Activated CD4-positive, alpha-beta T cell treated with anti-CD3 and anti-CD28 coated beads, Interleukin-2, amount 10 ng/mL, durations not matched to agents 7 days and 5 days (primary cell): Measurements from ENCODE around the gene PLCZ1. TPM values are rescaled to one million over a fixed set of nuclear protein-coding genes. Genes with fewer than 3 reads are reported as not detected.
"Not testable (repeated sequence)": the region's sequence is repeated elsewhere in the genome, so short reads cannot be mapped to it uniquely, and the experiment has no call there.

Source experiments
- CTCF ChIA-PET: fragments of 350-600 bp; sonication (Branson Sonifier 250); formaldehyde crosslinking; loops from one replicate; lab custom pipeline; 2021; ENCODE audit warnings: antibody characterized with exemption; lab: Charles Lee
- POLR2A ChIA-PET: fragments of 350-600 bp; sonication (Branson Sonifier 250); formaldehyde crosslinking; loops from one replicate; lab custom pipeline; 2021; ENCODE audit warnings: antibody characterized with exemption; lab: Charles Lee
- DNase-seq: peaks from one replicate; pipeline ENCODE4 v3.0.0-alpha.2; 2020
- H3K27ac Mint-ChIP-seq: one replicate; pipeline ENCODE4 v1.8.0; 2021; ENCODE audit warnings: mild to moderate bottlenecking, moderate library complexity, mixed read lengths
- H3K27me3 Mint-ChIP-seq: one replicate; pipeline ENCODE4 v1.8.0; 2021; ENCODE audit warnings: mixed read lengths
- H3K36me3 Mint-ChIP-seq: one replicate; pipeline ENCODE4 v1.8.0; 2021; ENCODE audit warnings: low read depth, mixed read lengths
- H3K4me1 Mint-ChIP-seq: one replicate; pipeline ENCODE4 v1.8.0; 2021; ENCODE audit warnings: mixed read lengths
- H3K4me3 Mint-ChIP-seq: one replicate; pipeline ENCODE4 v1.8.0; 2021; ENCODE audit warnings: mild to moderate bottlenecking, moderate library complexity, mixed read lengths
- H3K9me3 Mint-ChIP-seq: one replicate; pipeline ENCODE4 v1.8.0; 2021; ENCODE audit warnings: mixed read lengths
- total RNA-seq, 2 experiments: library from RNA; stranded (reverse); gene quantifications; one replicate each; pipeline ENCODE4 v1.2.3, GENCODE V29; 2021

Gene PLCZ1
- total RNA-seq, 2 experiments from 2014 or later: not detected

- Mint-ChIP-seq H3K27me3 (no peaks in the 10 kb centered on the region), H3K9me3 (no peaks in the 10 kb centered on the region), H3K4me3 (no peak overlapping the region), H3K36me3 (no peaks in the 10 kb centered on the region), H3K27ac (no peak overlapping the region), H3K4me1 (no peaks in the 10 kb centered on the region)
- DNase-seq: no peak
- ChIA-PET CTCF (no interaction called here), POLR2A (no interaction called here)
Observed at GRCh38 chr12:18747895-18748294, 10.1 kb upstream of the PLCZ1 start.

GRCh38 chr12:18731156-18731555 lies 6.7 kb downstream of the PLCZ1 start:
- H3K27me3 Mint-ChIP-seq: no peaks in the 10 kb centered on the region
- H3K27ac Mint-ChIP-seq: no peak overlapping the region
- no peak for DNase-seq
- peaks cover 11% of the 10 kb centered on the region for H3K9me3 Mint-ChIP-seq
- no peak overlapping the region for H3K4me3 Mint-ChIP-seq
- POLR2A ChIA-PET: no interaction called here
- H3K4me1 Mint-ChIP-seq: no peaks in the 10 kb centered on the region
- no peaks in the 10 kb centered on the region for H3K36me3 Mint-ChIP-seq
- CTCF ChIA-PET: no interaction called here

- CTCF ChIA-PET: no interaction called here
- H3K4me3 Mint-ChIP-seq: no peak overlapping the region
Observed at GRCh38 chr12:18723752-18724151, 14.1 kb downstream of the PLCZ1 start.

GRCh38 chr12:18721452-18721851 lies 16.4 kb downstream of the PLCZ1 start:
- no peak overlapping the region for H3K4me3 Mint-ChIP-seq
- H3K36me3 Mint-ChIP-seq: no peaks in the 10 kb centered on the region
- no peak overlapping the region for H3K27ac Mint-ChIP-seq
- no peaks in the 10 kb centered on the region for H3K4me1 Mint-ChIP-seq
- ChIA-PET POLR2A (no interaction called here), CTCF (no interaction called here)
- no peaks in the 10 kb centered on the region for H3K27me3 Mint-ChIP-seq
- no peak for DNase-seq
- no peaks in the 10 kb centered on the region for H3K9me3 Mint-ChIP-seq

More at GRCh38 chr12:18723752-18724151, 14.1 kb downstream of the PLCZ1 start:
- DNase-seq: no peak
- Mint-ChIP-seq H3K27ac (no peak overlapping the region), H3K9me3 (no peaks in the 10 kb centered on the region), H3K27me3 (no peaks in the 10 kb centered on the region), H3K4me1 (no peaks in the 10 kb centered on the region), H3K36me3 (no peaks in the 10 kb centered on the region)
- POLR2A ChIA-PET: no interaction called here

DNA sequence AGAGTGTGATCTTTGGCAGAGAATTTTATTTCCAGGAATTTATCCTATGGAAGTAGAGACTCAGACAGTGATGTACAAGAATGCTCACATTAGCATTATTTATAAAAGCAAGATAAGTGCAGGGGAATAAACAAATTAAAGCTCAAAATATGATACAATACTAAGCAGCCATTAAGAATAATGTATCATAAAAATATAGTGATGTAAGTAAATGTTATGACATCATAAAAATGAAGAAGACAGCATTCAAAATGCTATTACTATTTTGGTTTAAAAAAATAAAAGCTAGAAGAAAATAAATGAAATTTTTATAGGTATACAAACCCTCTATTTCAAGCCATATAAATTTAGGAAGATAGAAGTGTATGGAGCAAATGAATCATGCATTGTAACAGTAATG lies 17.1 kb downstream of the PLCZ1 start:
- CTCF ChIA-PET: no interaction called here
- Mint-ChIP-seq H3K9me3 (no peaks in the 10 kb centered on the region), H3K4me3 (no peak overlapping the region), H3K27ac (no peak overlapping the region), H3K27me3 (no peaks in the 10 kb centered on the region), H3K4me1 (no peaks in the 10 kb centered on the region), H3K36me3 (no peaks in the 10 kb centered on the region)
- no peak for DNase-seq
- POLR2A ChIA-PET: no interaction called here

DNA sequence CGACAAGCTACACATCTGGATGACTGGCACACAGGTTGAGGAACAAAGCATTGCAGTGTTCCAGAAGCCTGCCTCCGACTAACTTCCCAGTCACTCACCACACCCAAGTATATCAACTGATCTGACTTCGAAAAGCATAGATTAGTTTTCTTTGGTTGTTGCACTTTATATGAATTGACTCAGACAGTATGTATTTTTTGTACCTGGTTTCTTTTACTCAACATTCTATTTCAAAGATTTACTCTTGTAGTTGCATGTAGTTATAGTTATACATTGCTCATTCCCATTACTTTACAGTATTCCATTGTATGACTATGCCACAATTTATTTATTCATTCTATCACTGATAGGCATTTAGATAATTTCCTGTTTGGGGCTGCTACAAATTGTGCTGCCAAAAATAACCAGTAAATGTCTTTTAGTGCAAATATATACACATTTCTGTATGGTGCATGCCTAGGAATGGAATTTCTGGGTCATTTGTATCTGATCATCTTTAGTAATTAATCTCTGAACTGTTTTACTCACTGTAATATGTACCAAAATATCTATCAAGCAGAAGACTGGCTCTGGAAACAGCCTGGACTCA lies 17.8 kb downstream of the PLCZ1 start:
- DNase-seq: no peak
- Mint-ChIP-seq H3K36me3 (no peaks in the 10 kb centered on the region), H3K4me1 (no peaks in the 10 kb centered on the region), H3K27ac (no peak overlapping the region), H3K4me3 (no peak overlapping the region), H3K9me3 (no peaks in the 10 kb centered on the region), H3K27me3 (no peaks in the 10 kb centered on the region)
- POLR2A ChIA-PET: no interaction called here
- CTCF ChIA-PET: no interaction called here

DNA sequence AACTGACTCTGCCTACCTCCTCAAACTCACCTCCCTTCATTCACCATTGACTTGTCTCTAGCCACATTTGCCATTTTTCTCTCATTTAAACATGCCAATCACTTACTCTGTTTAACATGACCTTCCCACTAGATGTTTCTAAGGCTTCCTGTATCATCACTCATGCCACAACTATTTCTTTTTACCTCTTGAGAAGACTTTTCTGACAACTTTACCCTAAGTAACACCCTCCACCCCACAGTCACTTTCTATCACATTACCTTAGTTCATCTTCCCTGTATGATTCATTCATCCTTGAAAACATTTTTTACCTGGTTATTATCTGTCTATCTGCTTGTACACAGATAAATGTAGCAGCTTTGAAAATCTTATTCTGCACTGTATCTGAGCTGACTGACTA lies 19.4 kb downstream of the PLCZ1 start:
- no peaks in the 10 kb centered on the region for H3K9me3 Mint-ChIP-seq
- H3K36me3 Mint-ChIP-seq: no peaks in the 10 kb centered on the region
- no peaks in the 10 kb centered on the region for H3K27me3 Mint-ChIP-seq
- POLR2A ChIA-PET: no interaction called here
- no peak overlapping the region for H3K4me3 Mint-ChIP-seq
- no peaks in the 10 kb centered on the region for H3K4me1 Mint-ChIP-seq
- no peak overlapping the region for H3K27ac Mint-ChIP-seq
- CTCF ChIA-PET: no interaction called here
- DNase-seq: no peak

DNA sequence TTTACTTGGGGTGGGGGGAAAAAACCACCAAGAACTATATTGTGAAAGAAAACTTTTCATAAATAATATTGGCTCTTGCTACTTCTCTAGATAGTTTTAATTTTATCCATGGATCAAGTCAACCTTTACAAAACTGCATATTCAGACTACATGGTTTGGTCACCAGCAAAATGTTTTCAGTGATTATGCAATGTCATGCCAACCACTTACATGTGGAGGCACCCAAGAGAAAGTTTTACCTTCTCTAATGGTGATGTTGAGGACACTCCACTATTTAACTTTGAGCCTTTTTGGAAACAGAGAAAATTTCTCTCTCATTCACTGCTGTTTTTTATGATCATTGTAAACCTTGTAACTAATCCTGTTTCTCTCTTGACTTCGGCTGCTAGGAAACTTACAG lies 21.6 kb downstream of the PLCZ1 start:
- Mint-ChIP-seq H3K4me3 (no peak overlapping the region), H3K4me1 (no peaks in the 10 kb centered on the region)
- POLR2A ChIA-PET: no interaction called here

GRCh38 chr12:18706798-18707197 lies 31.0 kb downstream of the PLCZ1 start:
- Mint-ChIP-seq H3K9me3 (peaks cover 15% of the 10 kb centered on the region), H3K27ac (no peak overlapping the region), H3K27me3 (no peaks in the 10 kb centered on the region), H3K4me1 (no peaks in the 10 kb centered on the region), H3K4me3 (no peak overlapping the region), H3K36me3 (no peaks in the 10 kb centered on the region)
- ChIA-PET CTCF (no interaction called here), POLR2A (no interaction called here)
- DNase-seq: no peak

More for the DNA sequence above, 21.6 kb downstream of the PLCZ1 start:
- Mint-ChIP-seq H3K9me3 (peaks cover 2% of the 10 kb centered on the region), H3K27me3 (no peaks in the 10 kb centered on the region), H3K36me3 (no peaks in the 10 kb centered on the region), H3K27ac (no peak overlapping the region)
- CTCF ChIA-PET: interaction anchor here (0.5 kb wide), 1 partner anchor 79 kb away, joined by 3 read pairs; no protein-coding TSS in a partner anchor
- no peak for DNase-seq

DNA sequence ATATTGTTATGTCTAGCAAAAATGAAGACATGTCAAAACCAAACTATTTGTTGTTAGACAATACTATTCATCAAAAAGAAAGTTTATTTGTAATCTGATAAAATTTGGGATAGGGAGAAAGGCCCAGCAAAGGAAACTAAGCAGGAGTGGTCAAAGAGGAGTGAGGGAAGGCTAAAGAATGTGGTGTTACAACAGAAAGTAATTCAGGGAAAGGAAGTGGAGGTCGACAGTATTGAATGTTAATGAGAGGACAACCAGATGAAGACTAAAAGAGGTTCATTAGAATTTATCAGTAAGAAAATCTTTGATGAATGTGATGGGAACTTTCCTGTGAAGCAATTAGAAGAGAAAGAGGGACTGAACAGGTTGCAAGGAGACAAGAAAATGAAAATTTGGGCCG lies 33.9 kb downstream of the PLCZ1 start:
- Mint-ChIP-seq H3K36me3 (no peaks in the 10 kb centered on the region), H3K27me3 (no peaks in the 10 kb centered on the region), H3K4me3 (no peak overlapping the region), H3K4me1 (no peaks in the 10 kb centered on the region), H3K27ac (no peak overlapping the region), H3K9me3 (peaks cover 6% of the 10 kb centered on the region)
- DNase-seq: no peak
- CTCF ChIA-PET: no interaction called here
- POLR2A ChIA-PET: no interaction called here

GRCh38 chr12:18703321-18703720 lies 34.5 kb downstream of the PLCZ1 start:
- no peaks in the 10 kb centered on the region for H3K27me3 Mint-ChIP-seq
- H3K27ac Mint-ChIP-seq: no peak overlapping the region
- POLR2A ChIA-PET: no interaction called here
- H3K4me1 Mint-ChIP-seq: no peaks in the 10 kb centered on the region
- no peak for DNase-seq
- peaks cover 6% of the 10 kb centered on the region for H3K9me3 Mint-ChIP-seq
- CTCF ChIA-PET: no interaction called here
- no peaks in the 10 kb centered on the region for H3K36me3 Mint-ChIP-seq
- H3K4me3 Mint-ChIP-seq: no peak overlapping the region

DNA sequence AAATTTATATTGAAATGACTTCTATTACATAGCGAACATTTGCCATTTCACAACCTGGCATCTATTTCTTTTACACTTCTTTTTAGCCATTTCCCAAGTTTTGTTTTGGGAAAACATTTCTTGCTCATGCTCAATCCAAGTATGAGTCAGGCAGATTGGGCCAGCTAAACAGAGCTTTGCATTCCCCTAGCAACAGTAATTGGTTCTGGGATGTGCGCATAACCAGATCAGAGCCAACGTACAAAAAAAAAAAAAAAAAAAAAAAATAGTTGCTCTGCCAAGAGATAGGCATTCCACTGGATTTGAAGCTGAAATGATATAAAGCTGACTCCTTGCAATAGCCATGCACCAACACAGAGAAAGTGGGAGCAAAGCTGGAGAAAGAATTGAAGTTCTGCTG lies 37.5 kb downstream of the PLCZ1 start:
- DNase-seq: no peak
- H3K9me3 Mint-ChIP-seq: no peaks in the 10 kb centered on the region
- no peaks in the 10 kb centered on the region for H3K36me3 Mint-ChIP-seq
- no peaks in the 10 kb centered on the region for H3K27me3 Mint-ChIP-seq
- no peak overlapping the region for H3K27ac Mint-ChIP-seq
- ChIA-PET CTCF (no interaction called here), POLR2A (interaction anchor here (0.7 kb wide), 1 partner anchor 12 kb away, joined by 5 read pairs; no protein-coding TSS in a partner anchor)
- H3K4me1 Mint-ChIP-seq: no peaks in the 10 kb centered on the region
- H3K4me3 Mint-ChIP-seq: no peak overlapping the region

- no peak for DNase-seq
- ChIA-PET POLR2A (no interaction called here), CTCF (no interaction called here)
- no peak overlapping the region for H3K4me3 Mint-ChIP-seq
- H3K36me3 Mint-ChIP-seq: no peaks in the 10 kb centered on the region
- no peaks in the 10 kb centered on the region for H3K4me1 Mint-ChIP-seq
- no peak overlapping the region for H3K27ac Mint-ChIP-seq
- no peaks in the 10 kb centered on the region for H3K9me3 Mint-ChIP-seq
- H3K27me3 Mint-ChIP-seq: no peaks in the 10 kb centered on the region
Observed at GRCh38 chr12:18696971-18697602, 40.7 kb downstream of the PLCZ1 start.

DNA sequence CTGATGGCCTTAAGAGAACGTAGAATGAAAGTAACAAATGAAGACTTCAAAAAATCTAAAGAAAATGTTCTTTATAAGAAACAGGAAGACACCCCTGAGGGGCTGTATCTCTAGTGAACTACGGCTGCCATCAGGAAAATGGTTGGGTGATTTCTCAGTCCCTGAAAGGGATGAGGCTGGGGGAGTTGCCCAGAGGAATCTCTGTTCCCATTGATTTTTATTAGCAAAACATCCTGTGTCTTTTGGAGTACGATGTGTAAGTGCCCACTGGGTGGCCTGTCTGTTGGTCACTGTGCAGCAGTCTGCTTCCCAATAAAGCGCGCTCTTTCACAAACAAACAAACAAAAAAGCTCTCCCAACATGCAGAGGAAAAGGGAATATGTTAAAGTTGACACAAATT lies 43.8 kb downstream of the PLCZ1 start:
- H3K36me3 Mint-ChIP-seq, H3K27ac Mint-ChIP-seq, H3K4me1 Mint-ChIP-seq, DNase-seq, H3K27me3 Mint-ChIP-seq, POLR2A ChIA-PET, CTCF ChIA-PET, H3K9me3 Mint-ChIP-seq, H3K4me3 Mint-ChIP-seq: not testable (repeated sequence)
